Measurements from ENCODE around the gene AP1G2. TPM values are rescaled to one million over a fixed set of nuclear protein-coding genes. Genes with fewer than 3 reads are reported as not detected.

The AP1G2 gene
- polyA plus RNA-seq, 2 of the 4 experiments (the other 2 are of a cell fraction): 80.6 to 83.7 TPM

DNA sequence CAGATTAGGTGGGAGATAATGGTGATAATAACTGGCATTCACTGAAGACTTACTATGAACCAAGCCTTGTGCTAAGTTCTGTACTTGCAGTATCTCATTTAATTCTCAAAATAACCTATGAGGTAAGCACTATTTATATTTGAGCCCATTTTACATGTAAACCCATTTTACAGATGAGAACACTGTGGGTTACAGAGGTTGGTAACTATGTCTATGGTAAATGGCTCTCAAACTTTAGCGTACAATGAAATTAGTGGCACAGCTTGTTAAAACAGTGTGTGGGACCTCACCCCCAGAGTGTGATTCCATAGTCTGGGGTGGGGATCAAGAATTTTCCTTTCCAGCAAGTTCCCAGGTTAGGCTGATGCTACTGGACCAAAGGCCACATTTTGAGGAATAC lies 33.2 kb upstream of the AP1G2 start:
- Histone ChIP-seq H3K4me3 (no peak overlapping the region), H3K4me2 (no peak overlapping the region), H3K4me1 (no peaks in the 10 kb centered on the region), H3K9me3 (no peaks in the 10 kb centered on the region), H3K27ac (no peak overlapping the region)
- FAIRE-seq: no peak
- 62% methylated on average over 1 of the region's 1 CpG for WGBS (ENCODE audit: missing lambda C conversion rate)
- no peak for DNase-seq (ENCODE audit: low read depth in 1 of 2, low spot score in 1 of 2)
- TF ChIP-seq, protein P1, sequence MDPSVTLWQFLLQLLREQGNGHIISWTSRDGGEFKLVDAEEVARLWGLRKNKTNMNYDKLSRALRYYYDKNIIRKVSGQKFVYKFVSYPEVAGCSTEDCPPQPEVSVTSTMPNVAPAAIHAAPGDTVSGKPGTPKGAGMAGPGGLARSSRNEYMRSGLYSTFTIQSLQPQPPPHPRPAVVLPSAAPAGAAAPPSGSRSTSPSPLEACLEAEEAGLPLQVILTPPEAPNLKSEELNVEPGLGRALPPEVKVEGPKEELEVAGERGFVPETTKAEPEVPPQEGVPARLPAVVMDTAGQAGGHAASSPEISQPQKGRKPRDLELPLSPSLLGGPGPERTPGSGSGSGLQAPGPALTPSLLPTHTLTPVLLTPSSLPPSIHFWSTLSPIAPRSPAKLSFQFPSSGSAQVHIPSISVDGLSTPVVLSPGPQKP (IDR thresholded peaks at IDR 0.05; ENCODE audit: low read depth, low read length): no peak
- TF ChIP-seq SREBF2 (IDR thresholded peaks at IDR 0.05) (no peak), HOXA7 (CRISPR knock-in tag; IDR thresholded peaks at IDR 0.05) (no peak), MAZ (IDR thresholded peaks at IDR 0.05; ENCODE audit: borderline replicate concordance, low read depth, low read length) (no peak), NFE2L2 (conservative IDR thresholded peaks at IDR 0.05; ENCODE audit: low read length) (no peak), TP53 (CRISPR knock-in tag; IDR thresholded peaks at IDR 0.05) (no peak), GATA3 (IDR thresholded peaks at IDR 0.05; ENCODE audit: borderline replicate concordance) (no peak), RCOR1 (IDR thresholded peaks at IDR 0.05; ENCODE audit: low read depth, low read length) (no peak), FOSB (CRISPR knock-in tag; IDR thresholded peaks at IDR 0.05) (no peak), EP300 (IDR thresholded peaks at IDR 0.05) (no peak)
- TF ChIP-seq, protein P2, sequence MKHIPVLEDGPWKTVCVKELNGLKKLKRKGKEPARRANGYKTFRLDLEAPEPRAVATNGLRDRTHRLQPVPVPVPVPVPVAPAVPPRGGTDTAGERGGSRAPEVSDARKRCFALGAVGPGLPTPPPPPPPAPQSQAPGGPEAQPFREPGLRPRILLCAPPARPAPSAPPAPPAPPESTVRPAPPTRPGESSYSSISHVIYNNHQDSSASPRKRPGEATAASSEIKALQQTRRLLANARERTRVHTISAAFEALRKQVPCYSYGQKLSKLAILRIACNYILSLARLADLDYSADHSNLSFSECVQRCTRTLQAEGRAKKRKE (CRISPR knock-in tag; IDR thresholded peaks at IDR 0.05; ENCODE audit: low read depth): no peak
- TF ChIP-seq, protein P3, sequence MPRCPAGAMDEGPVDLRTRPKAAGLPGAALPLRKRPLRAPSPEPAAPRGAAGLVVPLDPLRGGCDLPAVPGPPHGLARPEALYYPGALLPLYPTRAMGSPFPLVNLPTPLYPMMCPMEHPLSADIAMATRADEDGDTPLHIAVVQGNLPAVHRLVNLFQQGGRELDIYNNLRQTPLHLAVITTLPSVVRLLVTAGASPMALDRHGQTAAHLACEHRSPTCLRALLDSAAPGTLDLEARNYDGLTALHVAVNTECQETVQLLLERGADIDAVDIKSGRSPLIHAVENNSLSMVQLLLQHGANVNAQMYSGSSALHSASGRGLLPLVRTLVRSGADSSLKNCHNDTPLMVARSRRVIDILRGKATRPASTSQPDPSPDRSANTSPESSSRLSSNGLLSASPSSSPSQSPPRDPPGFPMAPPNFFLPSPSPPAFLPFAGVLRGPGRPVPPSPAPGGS (IDR thresholded peaks at IDR 0.05): no peak
- TF ChIP-seq, protein P4, sequence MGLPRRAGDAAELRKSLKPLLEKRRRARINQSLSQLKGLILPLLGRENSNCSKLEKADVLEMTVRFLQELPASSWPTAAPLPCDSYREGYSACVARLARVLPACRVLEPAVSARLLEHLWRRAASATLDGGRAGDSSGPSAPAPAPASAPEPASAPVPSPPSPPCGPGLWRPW (IDR thresholded peaks at IDR 0.05): no peak
- TF ChIP-seq, protein P5, sequence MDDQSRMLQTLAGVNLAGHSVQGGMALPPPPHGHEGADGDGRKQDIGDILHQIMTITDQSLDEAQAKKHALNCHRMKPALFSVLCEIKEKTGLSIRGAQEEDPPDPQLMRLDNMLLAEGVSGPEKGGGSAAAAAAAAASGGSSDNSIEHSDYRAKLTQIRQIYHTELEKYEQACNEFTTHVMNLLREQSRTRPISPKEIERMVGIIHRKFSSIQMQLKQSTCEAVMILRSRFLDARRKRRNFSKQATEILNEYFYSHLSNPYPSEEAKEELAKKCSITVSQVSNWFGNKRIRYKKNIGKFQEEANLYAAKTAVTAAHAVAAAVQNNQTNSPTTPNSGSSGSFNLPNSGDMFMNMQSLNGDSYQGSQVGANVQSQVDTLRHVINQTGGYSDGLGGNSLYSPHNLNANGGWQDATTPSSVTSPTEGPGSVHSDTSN (IDR thresholded peaks at IDR 0.05): no peak
- ChIA-PET POLR2A (no interaction called here), CTCF (interaction anchor here (1.3 kb wide), 1 partner anchor 12 kb away, joined by 4 read pairs; no protein-coding TSS in a partner anchor)
- no peak for ATAC-seq

DNA sequence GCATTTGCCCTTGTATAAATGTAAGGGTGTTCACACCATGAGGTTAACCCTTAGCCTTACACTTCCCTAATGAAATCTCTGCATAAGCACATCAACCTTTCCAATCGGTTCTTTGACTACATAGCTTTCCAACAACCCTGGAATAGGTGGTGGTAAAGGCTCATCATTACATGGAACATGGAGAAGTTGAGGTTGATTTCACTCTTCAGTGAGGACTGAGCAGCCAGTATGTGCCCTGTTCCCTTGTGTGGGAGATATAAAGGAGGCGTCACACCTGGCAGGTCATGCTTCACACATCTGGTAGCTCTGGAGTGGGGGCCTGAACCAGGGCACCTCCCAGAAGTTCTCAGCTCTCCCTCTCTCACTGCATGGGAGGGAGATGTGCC lies 32.7 kb upstream of the AP1G2 start:
- 42% methylated on average over 2 of the region's 2 CpGs for WGBS (ENCODE audit: missing lambda C conversion rate)
- H3K4me2 ChIP-seq: no peak overlapping the region
- CTCF ChIA-PET: interaction anchor here (1.3 kb wide), 1 partner anchor 11 kb away, joined by 4 read pairs; no protein-coding TSS in a partner anchor

More for the DNA sequence above, 32.7 kb upstream of the AP1G2 start:
- no peak for TF ChIP-seq MYC (IDR thresholded peaks at IDR 0.05; ENCODE audit: borderline replicate concordance, low read length)
- TF ChIP-seq, protein P6, sequence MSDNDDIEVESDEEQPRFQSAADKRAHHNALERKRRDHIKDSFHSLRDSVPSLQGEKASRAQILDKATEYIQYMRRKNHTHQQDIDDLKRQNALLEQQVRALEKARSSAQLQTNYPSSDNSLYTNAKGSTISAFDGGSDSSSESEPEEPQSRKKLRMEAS (IDR thresholded peaks at IDR 0.05): no peak
- no peak for TF ChIP-seq CBX8 (IDR thresholded peaks at IDR 0.05)
- TF ChIP-seq POLR2AphosphoS2 (conservative IDR thresholded peaks at IDR 0.05; ENCODE audit: low read length): no peak
- no peak for TF ChIP-seq ZFP36 (IDR thresholded peaks at IDR 0.05; ENCODE audit: borderline replicate concordance, partially characterized antibody)
- TF ChIP-seq, protein P7, sequence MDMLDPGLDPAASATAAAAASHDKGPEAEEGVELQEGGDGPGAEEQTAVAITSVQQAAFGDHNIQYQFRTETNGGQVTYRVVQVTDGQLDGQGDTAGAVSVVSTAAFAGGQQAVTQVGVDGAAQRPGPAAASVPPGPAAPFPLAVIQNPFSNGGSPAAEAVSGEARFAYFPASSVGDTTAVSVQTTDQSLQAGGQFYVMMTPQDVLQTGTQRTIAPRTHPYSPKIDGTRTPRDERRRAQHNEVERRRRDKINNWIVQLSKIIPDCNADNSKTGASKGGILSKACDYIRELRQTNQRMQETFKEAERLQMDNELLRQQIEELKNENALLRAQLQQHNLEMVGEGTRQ (IDR thresholded peaks at IDR 0.05): no peak
- no peak for TF ChIP-seq CHD4 (IDR thresholded peaks at IDR 0.05; ENCODE audit: borderline replicate concordance)
- TF ChIP-seq, protein P8, sequence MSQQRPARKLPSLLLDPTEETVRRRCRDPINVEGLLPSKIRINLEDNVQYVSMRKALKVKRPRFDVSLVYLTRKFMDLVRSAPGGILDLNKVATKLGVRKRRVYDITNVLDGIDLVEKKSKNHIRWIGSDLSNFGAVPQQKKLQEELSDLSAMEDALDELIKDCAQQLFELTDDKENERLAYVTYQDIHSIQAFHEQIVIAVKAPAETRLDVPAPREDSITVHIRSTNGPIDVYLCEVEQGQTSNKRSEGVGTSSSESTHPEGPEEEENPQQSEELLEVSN (IDR thresholded peaks at IDR 0.05; ENCODE audit: borderline replicate concordance, low read depth): no peak
- TF ChIP-seq HOXB5 (CRISPR knock-in tag; IDR thresholded peaks at IDR 0.05): no peak
- TF ChIP-seq ZSCAN20 (CRISPR knock-in tag; IDR thresholded peaks at IDR 0.05): no peak
- TF ChIP-seq PHF8 (IDR thresholded peaks at IDR 0.05; ENCODE audit: borderline replicate concordance, low read depth): no peak
- TF ChIP-seq, protein P9, sequence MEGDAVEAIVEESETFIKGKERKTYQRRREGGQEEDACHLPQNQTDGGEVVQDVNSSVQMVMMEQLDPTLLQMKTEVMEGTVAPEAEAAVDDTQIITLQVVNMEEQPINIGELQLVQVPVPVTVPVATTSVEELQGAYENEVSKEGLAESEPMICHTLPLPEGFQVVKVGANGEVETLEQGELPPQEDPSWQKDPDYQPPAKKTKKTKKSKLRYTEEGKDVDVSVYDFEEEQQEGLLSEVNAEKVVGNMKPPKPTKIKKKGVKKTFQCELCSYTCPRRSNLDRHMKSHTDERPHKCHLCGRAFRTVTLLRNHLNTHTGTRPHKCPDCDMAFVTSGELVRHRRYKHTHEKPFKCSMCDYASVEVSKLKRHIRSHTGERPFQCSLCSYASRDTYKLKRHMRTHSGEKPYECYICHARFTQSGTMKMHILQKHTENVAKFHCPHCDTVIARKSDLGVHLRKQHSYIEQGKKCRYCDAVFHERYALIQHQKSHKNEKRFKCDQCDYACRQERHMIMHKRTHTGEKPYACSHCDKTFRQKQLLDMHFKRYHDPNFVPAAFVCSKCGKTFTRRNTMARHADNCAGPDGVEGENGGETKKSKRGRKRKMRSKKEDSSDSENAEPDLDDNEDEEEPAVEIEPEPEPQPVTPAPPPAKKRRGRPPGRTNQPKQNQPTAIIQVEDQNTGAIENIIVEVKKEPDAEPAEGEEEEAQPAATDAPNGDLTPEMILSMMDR (IDR thresholded peaks at IDR 0.05): no peak
- TF ChIP-seq, protein P1 (IDR thresholded peaks at IDR 0.05; ENCODE audit: low read depth, low read length): no peak
- no peak for TF ChIP-seq RCOR1 (IDR thresholded peaks at IDR 0.05; ENCODE audit: low read depth, low read length)
- no peak for TF ChIP-seq FOXS1 (CRISPR knock-in tag; IDR thresholded peaks at IDR 0.05)
- POLR2A ChIA-PET: no interaction called here
- no peak for FAIRE-seq
- Histone ChIP-seq H3K4me3 (no peak overlapping the region), H3K27ac (no peak overlapping the region), H3K9me3 (no peaks in the 10 kb centered on the region), H3K4me1 (no peaks in the 10 kb centered on the region)
- no peak for ATAC-seq
- no peak for DNase-seq (ENCODE audit: low read depth in 1 of 2, low spot score in 1 of 2)

Measured in A549 (cell line).